ENCODE results near the gene KCNJ2. TPM values are rescaled to one million over a fixed set of nuclear protein-coding genes. Genes with fewer than 3 reads are reported as not detected.

KCNJ2 gene
- total and polyA plus RNA-seq, 7 donors: 0.60 to 2.5 (median 2.1) TPM

GRCh38 chr17:70172923-70173322, 3.6 kb downstream of the KCNJ2 start:
- H3K4me3 ChIP-seq: no peak overlapping the region
- WGBS, 2 donors: 40 to 84% methylated on average over 2 of the region's 2 CpGs
- intact Hi-C loops (cut with DNase I): loop anchor here (5.0 kb wide), 1 partner anchor 379 kb away; no protein-coding TSS in a partner anchor

GRCh38 chr17:70173681-70174080, 4.3 kb downstream of the KCNJ2 start:
- no peak overlapping the region for H3K4me3 ChIP-seq
- no peaks in the 10 kb centered on the region for H3K36me3 ChIP-seq
- peaks cover 0 to 13% (median 10%) of the 10 kb centered on the region in 4 donors for H3K4me1 ChIP-seq
- H3K9me3 ChIP-seq: no peaks in the 10 kb centered on the region
- H3K27ac ChIP-seq: no peak overlapping the region
- peaks cover 0 to 12% (median 6%) of the 10 kb centered on the region in 3 donors for H3K27me3 ChIP-seq
- no peak for DNase-seq
- WGBS, 2 donors: 13 to 56% methylated on average over 4 of the region's 4 CpGs
- intact Hi-C loops (cut with DNase I): loop anchor here (5.0 kb wide), 1 partner anchor 379 kb away; no protein-coding TSS in a partner anchor
- TF ChIP-seq EP300 (IDR thresholded peaks at IDR 0.05) (no peak), POLR2AphosphoS5 (IDR thresholded peaks at IDR 0.05) (no peak), POLR2A (IDR thresholded peaks at IDR 0.05) (no peak), CTCF (IDR thresholded peaks at IDR 0.05) (no peak)

More at GRCh38 chr17:70172923-70173322, 3.6 kb downstream of the KCNJ2 start:
- H3K4me1 ChIP-seq: peaks cover 0 to 19% (median 13%) of the 10 kb centered on the region in 4 donors
- TF ChIP-seq CTCF (IDR thresholded peaks at IDR 0.05): no peak
- TF ChIP-seq EP300 (IDR thresholded peaks at IDR 0.05): no peak
- TF ChIP-seq POLR2A (IDR thresholded peaks at IDR 0.05): no peak
- no peak for TF ChIP-seq POLR2AphosphoS5 (IDR thresholded peaks at IDR 0.05)
- H3K9me3 ChIP-seq: no peaks in the 10 kb centered on the region
- peaks cover 0 to 12% (median 6%) of the 10 kb centered on the region in 3 donors for H3K27me3 ChIP-seq
- DNase-seq: no peak
- H3K36me3 ChIP-seq: no peaks in the 10 kb centered on the region
- H3K27ac ChIP-seq: no peak overlapping the region

GRCh38 chr17:70181376-70181775, 12.0 kb downstream of the KCNJ2 start:
- intact Hi-C loops (cut with DNase I): no loop called here
- DNase-seq: no peak
- no peaks in the 10 kb centered on the region for H3K36me3 ChIP-seq
- H3K4me1 ChIP-seq: no peaks in the 10 kb centered on the region
- 79 to 88% methylated on average over 5 of the region's 5 CpGs for WGBS, 2 donors
- no peak overlapping the region for H3K27ac ChIP-seq
- no peak overlapping the region for H3K4me3 ChIP-seq
- no peaks in the 10 kb centered on the region for H3K27me3 ChIP-seq
- no peaks in the 10 kb centered on the region for H3K9me3 ChIP-seq
- no peak for TF ChIP-seq POLR2A (IDR thresholded peaks at IDR 0.05)
- TF ChIP-seq POLR2AphosphoS5 (IDR thresholded peaks at IDR 0.05): no peak
- no peak for TF ChIP-seq EP300 (IDR thresholded peaks at IDR 0.05)
- no peak for TF ChIP-seq CTCF (IDR thresholded peaks at IDR 0.05)

GRCh38 chr17:70181866-70182265, 12.5 kb downstream of the KCNJ2 start:
- no peaks in the 10 kb centered on the region for H3K4me1 ChIP-seq
- no peak overlapping the region for H3K27ac ChIP-seq
- H3K4me3 ChIP-seq: no peak overlapping the region
- WGBS, 2 donors: 92% methylated on average over 3 of the region's 3 CpGs
- DNase-seq: no peak
- H3K36me3 ChIP-seq: no peaks in the 10 kb centered on the region
- intact Hi-C loops (cut with DNase I): no loop called here
- TF ChIP-seq EP300 (IDR thresholded peaks at IDR 0.05) (no peak), POLR2A (IDR thresholded peaks at IDR 0.05) (no peak), POLR2AphosphoS5 (IDR thresholded peaks at IDR 0.05) (no peak), CTCF (IDR thresholded peaks at IDR 0.05) (no peak)
- no peaks in the 10 kb centered on the region for H3K27me3 ChIP-seq
- H3K9me3 ChIP-seq: no peaks in the 10 kb centered on the region

- DNase-seq: no peak
- intact Hi-C loops (cut with DNase I): no loop called here
- H3K36me3 ChIP-seq: no peaks in the 10 kb centered on the region
These were observed 14.2 kb downstream of the KCNJ2 start for GRCh38 chr17:70183508-70183907.

More at GRCh38 chr17:70183508-70183907, 14.2 kb downstream of the KCNJ2 start:
- TF ChIP-seq POLR2AphosphoS5 (IDR thresholded peaks at IDR 0.05): no peak
- H3K4me3 ChIP-seq: no peak overlapping the region
- H3K4me1 ChIP-seq: no peaks in the 10 kb centered on the region
- H3K27ac ChIP-seq: no peak overlapping the region
- H3K9me3 ChIP-seq: no peaks in the 10 kb centered on the region
- WGBS, 2 donors: 87 to 88% methylated on average over 4 of the region's 4 CpGs
- no peaks in the 10 kb centered on the region for H3K27me3 ChIP-seq
